WTC11 (cell line): ENCODE data around the gene NDRG4.

Experiments used
- ATF2 ChIP-seq: sonication (generic); formaldehyde crosslinking; IDR thresholded peaks from 2 replicates; pipeline ENCODE4 v1.8.1; 2022; ENCODE audit warnings: low read depth, missing genetic modification reagents, borderline replicate concordance
- CTCF ChIP-seq: fragments of 200-600 bp; IDR thresholded peaks from 2 replicates; pipeline ENCODE4 v1.8.0; 2022; ENCODE audit warnings: antibody characterized with exemption
- ETV6 ChIP-seq: sonication (generic); formaldehyde crosslinking; IDR thresholded peaks from 2 replicates; pipeline ENCODE4 v1.8.1; 2022; ENCODE audit warnings: mild to moderate bottlenecking, missing genetic modification reagents
- IRF1 ChIP-seq: sonication (generic); formaldehyde crosslinking; IDR thresholded peaks from 2 replicates; pipeline ENCODE4 v1.8.0; 2023; ENCODE audit warnings: missing genetic modification reagents
- MLX ChIP-seq: sonication (generic); formaldehyde crosslinking; IDR thresholded peaks from 2 replicates; pipeline ENCODE4 v1.8.1; 2023; ENCODE audit warnings: mild to moderate bottlenecking, missing genetic modification reagents, moderate library complexity
- NR1H2 ChIP-seq: sonication (generic); formaldehyde crosslinking; IDR thresholded peaks from 2 replicates; pipeline ENCODE4 v1.9.0; 2021; ENCODE audit warnings: mild to moderate bottlenecking, moderate library complexity, missing genetic modification reagents
- PRDM15 ChIP-seq: sonication (generic); formaldehyde crosslinking; IDR thresholded peaks from 2 replicates; pipeline ENCODE4 v1.8.0; 2022; ENCODE audit warnings: missing genetic modification reagents
- SOX15 ChIP-seq: fragments of 250-450 bp; sonication (Bioruptor Pico); IDR thresholded peaks from 2 replicates; pipeline ENCODE4 v1.9.0; 2021; ENCODE audit warnings: mild to moderate bottlenecking
- TP53 ChIP-seq: sonication (generic); formaldehyde crosslinking; IDR thresholded peaks from 2 replicates; pipeline ENCODE4 v1.8.1; 2023; ENCODE audit warnings: mild to moderate bottlenecking, missing genetic modification reagents
- ZNF138 ChIP-seq: sonication (generic); formaldehyde crosslinking; conservative IDR thresholded peaks from 2 replicates; pipeline ENCODE4 v1.8.1; 2022; ENCODE audit warnings: mild to moderate bottlenecking, moderate library complexity, missing genetic modification reagents

GRCh38 chr16:58462997-58463941 is 36.7 kb upstream of the NDRG4 start:
- TF ChIP-seq CTCF = no peak
- TF ChIP-seq TP53 (CRISPR knock-in tag) = no peak
- TF ChIP-seq MLX = no peak
- TF ChIP-seq ETV6 (CRISPR knock-in tag) = no peak
- TF ChIP-seq IRF1 = no peak
- no peak for TF ChIP-seq ATF2 (CRISPR knock-in tag)
- TF ChIP-seq PRDM15 (CRISPR knock-in tag) = no peak
- TF ChIP-seq SOX15 (CRISPR knock-in tag) = no peak
- no peak for TF ChIP-seq ZNF138
- 0 out of 2 replicates have a peak, but pooled peaks have one; percentile 25 for TF ChIP-seq NR1H2 (CRISPR knock-in tag)
